NB4 (cell line): ENCODE measurements around the gene UBAC2.

Source experiments
- CTCF ChIP-seq: IDR thresholded peaks from one replicate; pipeline ENCODE4 v1.5.1; 2012; ENCODE audit warnings: low read depth, low read length
- MAX ChIP-seq: IDR thresholded peaks from 2 replicates; pipeline ENCODE4 v1.6.1; 2011; ENCODE audit warnings: low read depth, low read length
- POLR2A ChIP-seq: IDR thresholded peaks from 2 replicates; pipeline ENCODE4 v1.6.1; 2011; ENCODE audit warnings: mild to moderate bottlenecking; ENCODE audit not compliant: insufficient read length; ENCODE audit errors: extremely low read depth

GRCh38 chr13:99278200-99278599 lies 77.5 kb downstream of the UBAC2 start:
- TF ChIP-seq POLR2A (no peak), CTCF (no peak), MAX (no peak)
